Measurements from ENCODE around the gene PLXNC1. TPM values are rescaled to one million over a fixed set of nuclear protein-coding genes. Genes with fewer than 3 reads are reported as not detected.

PLXNC1 gene
- total RNA-seq, 5 donors from 2014 or later (not counting 1 experiment from before 2014, with no cell fraction given), result 12.9 to 23.9 (median 19.2) TPM

- whole genome bisulfite sequencing (ENCODE audit: insufficient coverage), result 84% methylated on average over 9 of the region's 12 CpGs
- POLR2A ChIA-PET, result interaction anchor here in 1 of 2 donors (0.5 kb wide), 1 partner anchor 1235 kb away, joined by 3 read pairs; no protein-coding TSS in a partner anchor
- no peak overlapping the region for H3K4me3 Mint-ChIP-seq
Observed at GRCh38 chr12:94145191-94145983, 3.0 kb upstream of the PLXNC1 start.

GRCh38 chr12:94146166-94146936, 2.0 kb upstream of the PLXNC1 start:
- H3K4me3 ChIP-seq (ENCODE audit: control insufficient read depth in 1 of 2, extremely low read depth in 1 of 2, low read length in 1 of 2), result no peak overlapping the region
- H3K27me3 Mint-ChIP-seq, result no peaks in the 10 kb centered on the region
- no peaks in the 10 kb centered on the region for H3K9me3 ChIP-seq
- 100% methylated on average over 3 of the region's 9 CpGs for WGBS (ENCODE audit: insufficient coverage)
- ChIA-PET CTCF (interaction anchor here in 1 of 2 donors (0.6 to 1.0 kb wide), 2 partner anchors 153 to 384 kb away, joined by 3 to 4 read pairs; no protein-coding TSS in a partner anchor), POLR2A (no interaction called here)
- H3K27ac ChIP-seq (ENCODE audit: low read length), result no peak overlapping the region
- peak overlapping the region in 1 of 3 donors; percentile 5 for H3K4me3 Mint-ChIP-seq
- H3K4me1 Mint-ChIP-seq, result peaks cover 12 to 19% (median 13%) of the 10 kb centered on the region in 3 donors
- DNase-seq (no peak), ATAC-seq (replicated peaks in 1 of 4) (no peak)
- H3K4me1 ChIP-seq (ENCODE audit: control insufficient read depth in 1 of 2, extremely low read depth in 1 of 2, insufficient read depth in 2 of 2, low read length in 2 of 2), result peaks cover 5 to 25% of the 10 kb centered on the region in 2 experiments
- no peaks in the 10 kb centered on the region for H3K36me3 ChIP-seq (ENCODE audit: control insufficient read depth in 2 of 2, extremely low read depth in 1 of 2, insufficient read depth in 1 of 2, low read length in 1 of 2)
- H3K27me3 ChIP-seq (replicated peaks in 1 of 2; ENCODE audit: control insufficient read depth in 2 of 2, extremely low read depth in 1 of 2, insufficient read depth in 2 of 2, low read length in 1 of 2), result peaks cover 0 to 5% of the 10 kb centered on the region in 2 experiments
- no peaks in the 10 kb centered on the region for H3K9me3 Mint-ChIP-seq
- no peaks in the 10 kb centered on the region for H3K36me3 Mint-ChIP-seq
- peak overlapping the region; percentile 4 to 23 for H3K27ac Mint-ChIP-seq

More at GRCh38 chr12:94145191-94145983, 3.0 kb upstream of the PLXNC1 start:
- H3K4me3 ChIP-seq (ENCODE audit: control insufficient read depth in 1 of 2, extremely low read depth in 1 of 2, low read length in 1 of 2), result no peak overlapping the region
- H3K27me3 Mint-ChIP-seq, result no peaks in the 10 kb centered on the region
- H3K36me3 Mint-ChIP-seq, result no peaks in the 10 kb centered on the region
- H3K9me3 Mint-ChIP-seq, result no peaks in the 10 kb centered on the region
- DNase-seq (peak in 1 of 35 experiments; percentile 31), ATAC-seq (replicated peaks in 1 of 4) (no peak)
- H3K36me3 ChIP-seq (ENCODE audit: control insufficient read depth in 2 of 2, extremely low read depth in 1 of 2, insufficient read depth in 1 of 2, low read length in 1 of 2), result no peaks in the 10 kb centered on the region
- H3K4me1 Mint-ChIP-seq, result peaks cover 4 to 9% (median 6%) of the 10 kb centered on the region in 3 donors
- no peaks in the 10 kb centered on the region for H3K9me3 ChIP-seq
- no peak overlapping the region for H3K27ac ChIP-seq (ENCODE audit: low read length)
- peaks cover 0 to 5% of the 10 kb centered on the region in 2 experiments for H3K27me3 ChIP-seq (replicated peaks in 1 of 2; ENCODE audit: control insufficient read depth in 2 of 2, extremely low read depth in 1 of 2, insufficient read depth in 2 of 2, low read length in 1 of 2)
- CTCF ChIA-PET, result interaction anchor here in 1 of 2 donors (0.6 to 2.6 kb wide), 4 partner anchors 9 to 506 kb away, joined by 3 to 5 read pairs (median 4); no protein-coding TSS in a partner anchor
- H3K4me1 ChIP-seq (ENCODE audit: control insufficient read depth in 1 of 2, extremely low read depth in 1 of 2, insufficient read depth in 2 of 2, low read length in 2 of 2), result peaks cover 0 to 16% of the 10 kb centered on the region in 2 experiments
- H3K27ac Mint-ChIP-seq, result no peak overlapping the region

GRCh38 chr12:94147387-94147990, 888 bp upstream of the PLXNC1 start:
- ATAC-seq (replicated peaks in 1 of 4) (no peak), DNase-seq (no peak)
- no peaks in the 10 kb centered on the region for H3K9me3 Mint-ChIP-seq
- H3K36me3 Mint-ChIP-seq, result no peaks in the 10 kb centered on the region
- CTCF ChIA-PET, result interaction anchor here in 1 of 2 donors (0.6 to 1.0 kb wide), 4 partner anchors 61 to 1226 kb away, joined by 3 to 5 read pairs (median 4); no protein-coding TSS in a partner anchor
- Histone ChIP-seq H3K9me3 (no peaks in the 10 kb centered on the region), H3K27me3 (replicated peaks in 1 of 2; ENCODE audit: control insufficient read depth in 2 of 2, extremely low read depth in 1 of 2, insufficient read depth in 2 of 2, low read length in 1 of 2) (peaks cover 0 to 5% of the 10 kb centered on the region in 2 experiments), H3K27ac (ENCODE audit: low read length) (peak overlapping the region; percentile 44), H3K4me3 (ENCODE audit: control insufficient read depth in 1 of 2, extremely low read depth in 1 of 2, low read length in 1 of 2) (peak overlapping the region; percentile 48 to 68), H3K4me1 (ENCODE audit: control insufficient read depth in 1 of 2, extremely low read depth in 1 of 2, insufficient read depth in 2 of 2, low read length in 2 of 2) (peaks cover 5 to 29% of the 10 kb centered on the region in 2 experiments), H3K36me3 (ENCODE audit: control insufficient read depth in 2 of 2, extremely low read depth in 1 of 2, insufficient read depth in 1 of 2, low read length in 1 of 2) (no peaks in the 10 kb centered on the region)
- peak overlapping the region; percentile 23 to 66 for H3K27ac Mint-ChIP-seq
- H3K27me3 Mint-ChIP-seq, result no peaks in the 10 kb centered on the region
- POLR2A ChIA-PET, result no interaction called here
- peak overlapping the region; percentile 76 to 92 (median 84) for H3K4me3 Mint-ChIP-seq
- whole genome bisulfite sequencing (ENCODE audit: insufficient coverage), result 58% methylated on average over 10 of the region's 13 CpGs
- H3K4me1 Mint-ChIP-seq, result peaks cover 21 to 30% (median 21%) of the 10 kb centered on the region in 3 donors

GRCh38 chr12:94148739-94149118, 352 bp downstream of the PLXNC1 start:
- peak overlapping the region; percentile 64 to 90 for H3K4me3 ChIP-seq (ENCODE audit: control insufficient read depth in 1 of 2, extremely low read depth in 1 of 2, low read length in 1 of 2)
- peaks cover 5 to 29% of the 10 kb centered on the region in 2 experiments for H3K4me1 ChIP-seq (ENCODE audit: control insufficient read depth in 1 of 2, extremely low read depth in 1 of 2, insufficient read depth in 2 of 2, low read length in 2 of 2)
- H3K9me3 Mint-ChIP-seq, result no peaks in the 10 kb centered on the region
- H3K27ac ChIP-seq (ENCODE audit: low read length), result no peak overlapping the region
- WGBS (ENCODE audit: insufficient coverage), result under 1% methylated on average over 62 of the region's 62 CpGs
- ATAC-seq (replicated peaks in 1 of 4) (peak in 3 of 4 experiments; percentile 17 to 22 (median 17)), DNase-seq (peak in 6 of 35 experiments; percentile 4 to 66 (median 43))
- H3K9me3 ChIP-seq, result no peaks in the 10 kb centered on the region
- H3K27me3 Mint-ChIP-seq, result no peaks in the 10 kb centered on the region
- H3K27ac Mint-ChIP-seq, result no peak overlapping the region
- H3K4me1 Mint-ChIP-seq, result peaks cover 27 to 42% (median 34%) of the 10 kb centered on the region in 3 donors
- H3K36me3 Mint-ChIP-seq, result peaks cover under 1% of the 10 kb centered on the region
- POLR2A ChIA-PET, result interaction anchor here in 1 of 2 donors (0.6 kb wide), 1 partner anchor 918 kb away, joined by 3 read pairs; no protein-coding TSS in a partner anchor
- no peaks in the 10 kb centered on the region for H3K36me3 ChIP-seq (ENCODE audit: control insufficient read depth in 2 of 2, extremely low read depth in 1 of 2, insufficient read depth in 1 of 2, low read length in 1 of 2)
- CTCF ChIA-PET, result interaction anchor here in 1 of 2 donors (0.9 to 1.0 kb wide), 3 partner anchors 20 to 285 kb away, joined by 3 to 4 read pairs (median 4); no protein-coding TSS in a partner anchor
- H3K27me3 ChIP-seq (replicated peaks in 1 of 2; ENCODE audit: control insufficient read depth in 2 of 2, extremely low read depth in 1 of 2, insufficient read depth in 2 of 2, low read length in 1 of 2), result peaks cover 0 to 5% of the 10 kb centered on the region in 2 experiments
- peak overlapping the region; percentile 76 to 92 (median 84) for H3K4me3 Mint-ChIP-seq

- no peaks in the 10 kb centered on the region for H3K36me3 ChIP-seq (ENCODE audit: control insufficient read depth in 2 of 2, extremely low read depth in 1 of 2, insufficient read depth in 1 of 2, low read length in 1 of 2)
- H3K9me3 ChIP-seq, result no peaks in the 10 kb centered on the region
- peak overlapping the region; percentile 64 to 90 for H3K4me3 ChIP-seq (ENCODE audit: control insufficient read depth in 1 of 2, extremely low read depth in 1 of 2, low read length in 1 of 2)
- under 1% methylated on average over 76 of the region's 76 CpGs for WGBS (ENCODE audit: insufficient coverage)
- POLR2A ChIA-PET, result no interaction called here
- Mint-ChIP-seq H3K9me3 (no peaks in the 10 kb centered on the region), H3K4me3 (peak overlapping the region; percentile 85 to 93 (median 92)), H3K27me3 (no peaks in the 10 kb centered on the region), H3K4me1 (peaks cover 29 to 45% (median 38%) of the 10 kb centered on the region in 3 donors), H3K27ac (no peak overlapping the region), H3K36me3 (peaks cover 3% of the 10 kb centered on the region)
- H3K4me1 ChIP-seq (ENCODE audit: control insufficient read depth in 1 of 2, extremely low read depth in 1 of 2, insufficient read depth in 2 of 2, low read length in 2 of 2), result peaks cover 5 to 29% of the 10 kb centered on the region in 2 experiments
- CTCF ChIA-PET, result interaction anchor here (0.7 to 1.0 kb wide), 3 partner anchors 59 to 610 kb away, joined by 3 to 5 read pairs (median 3); no protein-coding TSS in a partner anchor
- DNase-seq, result peak in 28 of 35 experiments; percentile 15 to 62 (median 30)
- H3K27me3 ChIP-seq (replicated peaks in 1 of 2; ENCODE audit: control insufficient read depth in 2 of 2, extremely low read depth in 1 of 2, insufficient read depth in 2 of 2, low read length in 1 of 2), result peaks cover 0 to 5% of the 10 kb centered on the region in 2 experiments
- no peak overlapping the region for H3K27ac ChIP-seq (ENCODE audit: low read length)
- peak; percentile 28 to 41 (median 33) for ATAC-seq (replicated peaks in 1 of 4)
Observed at GRCh38 chr12:94149119-94149780, 873 bp downstream of the PLXNC1 start.
